Skin epidermis (tissue), 12 donors: ENCODE measurements around the gene LINC01488.

Experiments
- H3K27ac ChIP-seq, 21 experiments: fragments of 200-600 bp; sonication (generic) in 11 of 21; one replicate each; pipeline ENCODE4 v1.5.0; 2020; ENCODE audit warnings: mild to moderate bottlenecking in 3 of 21, inconsistent platforms in 2 of 21, moderate library complexity in 2 of 21
- H3K4me3 ChIP-seq, 7 experiments: fragments of 200-600 bp; sonication (generic) in 2 of 7; one replicate each; pipeline ENCODE4 v1.5.0; 2020; ENCODE audit warnings: inconsistent platforms in 2 of 7, mild to moderate bottlenecking in 2 of 7, moderate library complexity in 1 of 7

The LINC01488 gene

DNA sequence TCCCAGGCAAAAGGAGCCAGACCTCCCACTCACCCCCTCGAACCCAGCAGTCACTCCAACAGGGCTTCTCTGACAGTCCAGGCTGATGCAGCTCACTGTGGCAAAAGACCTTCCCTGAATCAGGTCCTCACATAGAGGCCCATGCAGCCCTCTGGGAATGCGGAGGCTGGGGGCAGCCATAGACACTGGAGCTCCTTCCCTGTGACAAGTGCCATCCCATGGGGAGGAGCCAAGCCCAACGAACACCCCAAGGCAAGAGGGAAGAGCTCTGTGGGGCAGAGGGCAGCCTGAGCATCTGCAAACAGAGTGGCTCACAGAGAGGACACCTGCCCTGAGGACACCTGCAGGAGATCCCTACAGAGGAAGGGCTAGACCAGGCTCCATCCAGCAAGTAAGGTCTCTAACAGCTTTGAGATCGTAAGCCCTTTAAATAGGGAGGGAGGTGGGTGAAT, at the start of gene LINC01488:
TSS of gene LINC01488 (plus strand) at position 271 of the 452 bp plus-strand sequence.
- H3K4me3 ChIP-seq, result no peak within 1 kb of the TSS
- peak within 1 kb of the TSS in 6 of 21 experiments; percentile 13 to 69 (median 26) for H3K27ac ChIP-seq

DNA sequence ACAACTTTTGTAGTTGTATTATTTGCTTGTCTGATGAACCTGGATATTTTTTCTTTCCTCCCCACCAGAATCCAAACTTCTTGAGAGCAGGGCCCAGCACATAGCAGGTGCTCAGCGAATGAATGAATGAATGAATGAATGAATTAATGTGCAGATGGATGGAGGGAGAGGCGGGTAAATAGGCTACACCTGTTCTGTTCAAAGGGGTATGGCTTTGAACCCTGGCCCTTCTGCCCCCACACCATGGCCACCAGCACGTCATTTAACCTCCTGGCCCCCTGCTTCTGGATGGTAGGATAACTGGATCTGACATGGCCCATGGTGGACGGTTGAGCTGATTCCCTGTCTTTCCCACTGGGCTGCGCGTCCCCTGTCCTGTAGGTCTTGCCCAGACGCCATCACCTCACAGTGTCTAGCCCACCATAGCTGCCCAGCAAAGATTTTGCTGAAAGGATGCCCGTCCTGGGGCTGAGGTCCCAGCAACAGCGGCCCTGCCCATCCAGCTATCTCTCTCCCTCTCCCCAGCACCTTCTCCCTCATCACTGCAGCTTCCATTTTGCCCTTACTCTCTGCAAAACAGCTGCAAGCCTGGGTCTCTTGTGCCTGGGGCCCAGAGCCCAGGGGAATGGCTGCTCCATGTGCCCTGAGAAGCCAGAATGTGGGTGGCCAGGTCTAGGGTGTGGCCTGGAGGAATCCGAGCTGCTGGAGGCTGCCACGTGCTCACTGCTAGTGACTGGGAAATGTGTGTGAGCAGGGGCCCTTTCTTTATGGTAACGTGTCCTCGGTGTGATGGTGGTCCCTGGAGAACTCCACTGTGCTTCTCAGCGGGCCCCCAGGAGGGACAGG, 49.3 kb upstream of the LINC01488 start:
- Histone ChIP-seq H3K4me3 (no peak overlapping the region), H3K27ac (no peak overlapping the region)

DNA sequence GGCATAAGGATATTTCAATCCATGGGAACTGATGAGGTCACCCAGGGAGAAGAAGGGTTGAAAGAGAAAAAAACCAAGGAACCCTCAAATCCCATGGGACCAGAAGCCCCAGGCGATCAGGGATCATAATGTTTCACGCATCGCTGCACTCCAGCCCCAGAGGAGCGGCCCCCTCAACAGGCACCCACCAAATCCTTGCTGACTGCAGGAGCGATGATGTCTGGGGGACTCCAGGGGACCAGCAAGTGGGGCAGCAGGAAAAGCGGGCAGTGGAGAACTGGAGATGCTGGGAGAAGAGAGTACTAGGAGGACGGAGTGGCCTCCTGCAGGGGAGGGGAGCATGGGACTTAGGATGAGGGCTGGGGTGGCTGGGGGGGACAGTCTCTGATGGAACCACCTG, 47.7 kb upstream of the LINC01488 start:
- Histone ChIP-seq H3K4me3 (no peak overlapping the region), H3K27ac (no peak overlapping the region)

DNA sequence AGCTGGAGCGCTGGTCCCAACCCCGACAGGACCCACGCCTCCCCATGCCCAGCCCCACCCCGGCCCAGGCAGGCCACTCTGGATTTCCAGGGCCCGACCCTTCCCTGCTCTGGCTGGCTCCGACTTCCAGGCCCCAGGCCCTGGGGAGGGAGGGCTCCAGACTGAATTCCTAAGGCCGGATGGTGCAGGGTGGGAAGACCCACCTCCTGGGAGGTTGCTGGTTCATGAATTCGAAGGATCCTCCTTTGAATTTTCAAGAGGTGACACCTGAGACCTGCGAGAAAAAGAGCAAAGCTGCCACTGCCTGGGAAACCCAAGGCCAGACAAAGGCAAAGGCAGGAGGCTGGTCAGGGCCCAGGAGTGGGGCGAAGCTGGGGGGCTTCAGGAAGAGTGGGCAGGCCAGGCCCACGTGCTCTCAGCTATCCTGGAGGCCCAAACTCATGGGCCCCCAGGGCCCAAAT, 47.0 kb upstream of the LINC01488 start:
- H3K4me3 ChIP-seq, result no peak overlapping the region
- H3K27ac ChIP-seq, result no peak overlapping the region

DNA sequence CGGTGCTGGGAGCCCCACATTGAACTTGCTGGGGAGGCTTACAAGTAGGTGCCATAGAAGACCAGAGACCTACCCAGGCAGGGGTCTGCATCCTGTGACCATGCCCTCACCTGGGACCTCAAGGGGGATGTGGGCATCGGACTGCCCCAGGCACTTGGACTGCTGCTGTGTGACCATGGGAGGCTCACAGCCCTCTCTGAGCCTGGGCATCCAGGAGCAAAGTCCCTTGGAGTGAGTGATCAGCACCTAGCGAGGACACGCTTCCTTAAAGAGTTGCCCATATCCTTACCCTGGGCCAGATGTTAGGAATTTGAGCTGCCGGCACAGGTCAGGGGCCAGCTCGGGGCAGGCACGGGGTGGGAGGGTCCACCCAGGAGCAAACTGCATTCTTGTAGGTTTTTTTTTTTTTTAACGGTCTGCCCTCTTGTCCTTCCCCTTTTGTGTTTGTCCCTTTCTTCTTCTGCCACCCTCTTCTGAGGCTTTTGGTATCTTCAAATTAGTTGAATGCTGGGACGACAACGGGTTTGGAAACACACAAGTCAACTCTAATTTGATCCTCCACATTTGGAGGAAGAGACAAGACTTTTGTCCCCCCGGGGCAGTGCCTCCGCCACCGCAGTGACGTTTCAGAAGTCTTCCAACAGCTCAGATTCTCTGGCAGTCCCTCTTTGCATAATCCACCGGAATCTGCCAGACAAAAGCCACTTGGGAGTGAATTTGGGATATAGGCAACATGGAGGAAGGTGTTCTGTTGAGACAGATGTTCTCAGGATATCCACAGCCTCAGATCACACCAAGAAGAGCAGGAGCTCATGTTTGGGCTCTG, 46.1 kb upstream of the LINC01488 start:
- Histone ChIP-seq H3K4me3 (no peak overlapping the region), H3K27ac (no peak overlapping the region)

DNA sequence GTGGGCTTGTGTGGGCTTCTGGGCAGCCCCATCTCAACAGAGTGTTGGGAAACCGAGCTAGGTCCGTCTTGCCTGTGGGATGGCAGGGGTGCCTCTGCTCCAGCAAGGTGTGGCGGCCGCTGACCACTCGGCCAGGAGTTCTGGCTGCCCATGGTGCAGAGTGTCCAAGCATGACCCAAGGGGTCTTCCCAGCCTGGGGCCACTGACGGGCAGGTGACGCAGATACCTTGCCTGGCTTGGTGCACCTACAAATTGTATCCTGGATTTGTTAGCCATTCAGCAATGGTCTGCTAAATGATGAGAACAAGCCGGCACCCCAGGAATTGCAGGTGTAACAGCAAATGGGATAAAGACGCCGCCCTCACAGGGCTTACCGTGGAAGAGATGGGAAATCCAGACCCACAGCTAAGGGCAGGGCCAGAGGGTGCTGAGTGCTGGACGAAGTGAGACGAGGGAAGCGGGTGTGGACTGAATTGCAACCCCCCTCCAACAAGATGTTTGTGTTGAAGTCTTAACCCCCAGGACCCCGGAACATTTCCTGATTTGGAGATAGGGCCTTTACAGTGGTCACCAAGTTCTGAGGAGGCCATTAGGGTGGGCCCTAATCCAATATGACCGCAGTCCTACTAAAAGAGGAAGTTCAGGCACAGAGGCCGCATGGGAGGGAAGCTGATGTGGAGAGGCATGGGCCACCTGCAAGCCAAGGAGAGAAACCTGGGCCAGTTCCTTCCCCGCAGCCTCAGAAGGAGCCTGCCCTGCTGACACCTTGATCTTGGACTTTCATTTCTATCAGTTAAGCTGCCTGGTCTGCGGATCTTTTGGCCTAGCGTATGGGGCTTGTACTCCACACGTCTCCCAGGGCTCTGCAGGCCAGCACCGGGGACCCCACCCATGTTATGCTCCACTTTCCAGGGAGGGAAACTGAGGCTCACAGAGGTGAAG, 45.2 kb upstream of the LINC01488 start:
- no peak overlapping the region for H3K4me3 ChIP-seq
- H3K27ac ChIP-seq, result no peak overlapping the region

DNA sequence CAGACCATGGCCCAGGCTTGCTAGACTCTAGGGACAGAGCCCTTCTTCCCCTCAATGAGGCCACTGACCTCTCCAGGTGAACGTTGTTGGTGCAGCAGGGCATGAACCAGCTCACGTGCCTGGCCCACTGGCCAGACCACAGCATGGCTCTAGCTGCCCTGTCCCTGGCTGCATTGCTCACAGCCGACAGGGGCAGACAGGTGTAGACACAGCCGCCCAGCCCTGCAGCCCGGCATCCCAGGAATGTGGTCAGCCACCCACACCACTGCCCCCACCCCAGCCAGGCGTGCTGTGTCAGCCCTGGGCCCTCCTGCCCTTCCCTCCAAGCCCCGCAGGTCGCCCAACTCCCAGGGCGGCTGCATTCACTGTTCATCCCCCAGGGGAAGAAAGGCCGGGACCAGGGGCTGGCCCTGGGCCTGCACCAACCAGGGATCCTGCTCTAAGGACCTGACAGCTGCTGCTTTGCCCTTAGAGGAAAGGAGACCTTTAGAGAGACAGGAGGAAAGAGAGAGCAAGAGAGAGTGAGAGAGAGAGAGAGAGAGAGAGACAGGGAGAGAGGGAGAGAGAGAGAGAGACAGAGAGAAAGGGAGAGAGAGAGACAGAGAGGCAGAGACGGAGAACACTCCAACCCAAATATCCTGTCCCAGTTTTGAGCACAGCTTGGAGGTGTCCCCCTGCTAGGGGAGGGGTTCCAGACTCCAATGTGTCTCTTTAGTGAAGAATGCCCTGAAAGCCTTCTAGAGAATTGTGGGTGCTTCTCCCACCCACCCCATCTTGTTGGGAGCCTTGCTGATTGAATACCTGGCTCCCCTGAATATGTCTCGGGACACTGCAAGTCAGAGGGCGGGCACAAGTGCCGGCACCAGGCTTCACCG, 44.2 kb upstream of the LINC01488 start:
- Histone ChIP-seq H3K27ac (no peak overlapping the region), H3K4me3 (no peak overlapping the region)

DNA sequence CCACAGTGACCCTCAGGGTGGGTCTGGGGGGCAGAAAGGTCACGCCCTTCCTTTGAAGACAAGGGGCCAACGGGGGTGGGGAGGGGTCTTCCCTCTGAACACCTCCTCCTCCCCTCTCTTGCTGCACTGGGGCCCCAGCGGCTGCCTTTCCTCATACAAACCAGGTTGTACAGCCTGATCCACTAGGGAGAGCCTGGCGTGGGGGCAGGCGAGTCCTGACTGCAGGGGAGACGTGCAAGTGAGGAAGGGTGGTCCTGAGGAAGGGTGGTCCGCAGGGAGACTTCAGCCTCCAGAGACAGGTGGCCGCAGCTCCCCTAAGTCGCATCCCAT, 43.6 kb upstream of the LINC01488 start:
- H3K27ac ChIP-seq, result no peak overlapping the region

DNA sequence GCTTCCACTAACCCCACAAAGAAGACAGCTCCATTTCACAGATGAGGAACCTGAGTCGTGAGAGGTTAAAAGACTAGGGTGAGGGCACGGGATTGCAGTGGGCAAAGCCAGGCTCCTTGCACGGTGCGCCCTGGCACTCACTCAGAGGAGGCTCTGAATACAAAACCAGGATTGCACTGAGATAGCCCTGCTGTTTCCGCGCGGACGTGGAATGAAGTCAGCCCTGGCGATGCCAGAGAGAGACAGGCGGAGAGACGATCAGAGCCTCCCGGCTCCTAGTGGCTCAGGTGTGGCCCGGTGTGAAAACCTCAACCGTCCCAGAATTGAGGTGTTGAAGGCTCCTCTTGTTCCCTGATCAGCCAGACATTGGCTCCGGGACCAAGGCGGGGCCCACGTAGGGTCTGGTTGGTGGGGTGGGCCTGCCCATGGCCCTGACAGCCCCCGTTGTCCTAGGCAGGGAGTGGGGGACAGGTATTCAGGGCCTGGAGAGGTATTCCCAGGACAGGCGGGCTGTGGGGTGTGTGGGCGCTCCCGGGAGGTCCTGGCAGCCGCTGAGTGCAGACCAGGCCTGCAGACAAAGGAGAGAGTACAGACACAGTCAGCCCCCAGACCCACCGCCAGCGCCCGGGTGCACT, 43.1 kb upstream of the LINC01488 start:
- no peak overlapping the region for H3K27ac ChIP-seq
- H3K4me3 ChIP-seq, result no peak overlapping the region

More for the DNA sequence above, 43.6 kb upstream of the LINC01488 start:
- no peak overlapping the region for H3K4me3 ChIP-seq

DNA sequence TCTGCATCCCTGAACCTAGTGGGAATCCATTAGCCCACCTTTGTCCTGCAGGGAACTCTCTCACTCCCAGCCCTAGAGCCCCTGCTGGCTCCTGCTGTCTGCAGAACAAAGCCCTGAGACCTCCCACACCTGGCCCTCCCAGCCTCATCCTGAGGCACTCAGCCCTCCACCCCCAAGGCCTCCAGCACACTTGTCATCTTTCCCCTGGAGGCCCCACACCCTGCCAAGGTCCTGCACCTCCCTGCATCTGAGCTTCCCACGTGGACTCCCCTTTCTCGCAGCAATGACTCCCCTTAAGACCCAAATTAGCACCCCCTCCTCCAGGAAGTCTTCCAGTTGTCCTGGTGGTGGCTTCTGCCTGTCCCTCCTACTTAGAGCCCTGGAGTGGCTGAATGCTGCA, 42.3 kb upstream of the LINC01488 start:
- no peak overlapping the region for H3K4me3 ChIP-seq
- no peak overlapping the region for H3K27ac ChIP-seq

DNA sequence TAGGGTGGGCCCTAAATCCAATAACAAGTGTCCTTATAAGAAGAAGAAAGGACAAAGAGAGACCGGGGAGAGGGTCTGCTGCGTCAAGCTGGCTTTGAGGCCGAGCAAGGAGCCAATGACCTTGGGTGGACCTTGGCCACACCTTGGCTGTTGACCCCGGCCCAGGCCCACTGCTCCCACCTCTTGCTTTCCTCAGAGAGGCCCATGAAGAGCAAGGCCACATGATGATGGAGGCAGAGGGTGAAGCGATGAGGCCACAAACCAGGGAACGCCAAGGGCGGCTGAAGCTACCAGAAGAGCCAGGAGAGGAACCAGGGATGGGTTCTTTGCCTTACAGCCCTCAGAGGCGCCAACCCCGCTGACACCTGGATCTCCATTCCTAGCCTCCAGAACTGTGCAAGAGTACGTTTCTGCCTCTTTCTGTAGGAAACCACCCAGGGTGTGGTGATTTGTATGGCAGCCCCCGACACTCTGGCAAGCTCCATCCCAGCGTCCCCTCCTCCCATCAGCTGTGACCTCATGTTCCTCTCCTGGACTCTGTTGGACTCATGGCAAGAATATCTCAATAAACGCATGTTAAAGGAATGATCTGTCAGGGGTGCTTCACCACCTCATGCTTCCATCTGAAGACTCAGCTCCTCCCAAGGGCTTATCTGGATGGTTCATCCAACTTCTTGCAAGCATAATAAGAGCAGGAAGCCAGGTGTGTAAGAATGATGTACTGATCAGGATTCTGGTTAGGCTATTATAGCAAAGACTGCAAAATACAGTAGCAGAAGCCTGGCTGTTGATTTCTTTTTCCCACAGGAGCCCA, 41.6 kb upstream of the LINC01488 start:
- Histone ChIP-seq H3K4me3 (no peak overlapping the region), H3K27ac (no peak overlapping the region)

DNA sequence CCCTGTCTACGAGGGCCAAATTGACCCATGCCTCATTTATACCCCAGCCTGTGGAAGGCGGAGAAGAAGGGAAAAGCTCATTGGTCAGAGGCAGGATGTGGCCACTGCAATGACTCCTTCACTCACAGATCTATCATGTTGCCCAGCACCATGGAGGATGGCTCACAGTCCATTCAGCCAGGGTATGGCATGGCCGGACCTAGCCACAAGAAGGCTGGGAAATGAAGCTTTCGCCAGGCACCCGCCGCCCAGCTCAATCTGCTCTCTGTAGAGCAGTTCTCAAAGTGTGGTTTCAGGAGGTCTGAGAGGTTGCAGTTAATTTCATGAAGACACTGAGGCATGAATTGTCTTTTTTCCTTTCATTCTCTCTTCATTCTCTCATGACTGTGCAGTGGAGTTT, 40.6 kb upstream of the LINC01488 start:
- H3K27ac ChIP-seq, result no peak overlapping the region
- no peak overlapping the region for H3K4me3 ChIP-seq

DNA sequence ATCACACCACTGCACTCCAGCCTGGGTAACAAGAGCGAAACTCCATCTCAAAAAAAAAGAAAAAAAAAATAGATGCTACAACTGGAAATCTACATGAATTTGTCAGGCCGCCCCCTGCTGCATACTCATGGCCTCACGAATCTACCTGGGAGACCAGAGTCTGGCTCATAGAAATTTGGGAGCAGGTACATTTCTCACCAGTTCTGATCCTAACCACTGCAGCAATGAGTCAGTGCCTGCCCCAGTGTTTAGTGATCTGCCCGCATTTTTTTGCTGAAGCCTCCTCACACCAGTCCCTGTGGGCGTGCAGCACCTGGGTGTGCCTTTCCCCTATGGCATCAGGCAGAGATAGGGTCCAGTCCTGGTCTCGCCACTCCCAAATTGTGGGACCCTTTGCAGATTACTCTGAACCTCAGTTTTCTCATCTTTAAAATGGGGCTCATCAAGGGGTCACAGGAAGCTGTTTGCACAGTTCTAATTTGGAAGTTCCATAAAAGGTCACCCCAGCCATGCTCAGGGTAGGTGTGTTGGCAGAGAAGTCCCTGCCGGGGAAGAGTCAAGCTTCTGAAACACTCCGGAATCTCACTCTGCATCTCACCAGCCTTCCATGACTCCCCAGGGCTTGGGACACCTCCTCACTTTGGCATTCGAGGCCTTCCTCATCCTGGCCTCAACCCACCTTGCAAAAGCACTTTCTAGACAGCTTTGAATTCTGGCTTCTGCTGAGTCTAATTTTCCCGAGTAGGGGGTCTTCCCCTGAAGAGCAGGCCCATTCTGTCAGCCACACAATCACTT, 39.3 kb upstream of the LINC01488 start:
- Histone ChIP-seq H3K4me3 (no peak overlapping the region), H3K27ac (peak overlapping the region in 11 of 21 experiments; percentile 58 to 90 (median 81))

DNA sequence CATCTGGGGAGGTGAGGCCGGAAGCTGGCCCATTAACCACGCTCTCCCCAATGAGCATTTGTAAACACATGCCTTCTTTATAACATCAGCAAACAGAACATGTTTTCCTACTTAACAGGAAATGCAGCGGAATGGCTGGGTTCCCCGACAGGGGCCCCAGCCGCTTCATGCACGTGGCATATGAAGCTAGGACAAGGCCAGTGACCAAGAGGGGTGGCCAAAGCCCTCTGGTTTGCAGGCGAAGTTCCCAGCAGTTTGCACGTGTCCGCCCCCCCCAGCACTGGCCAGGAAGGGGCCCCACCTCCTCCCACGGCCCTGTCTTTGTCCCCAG, 38.7 kb upstream of the LINC01488 start:
- Histone ChIP-seq H3K4me3 (no peak overlapping the region), H3K27ac (peak overlapping the region in 17 of 21 experiments; percentile 21 to 90 (median 78))

DNA sequence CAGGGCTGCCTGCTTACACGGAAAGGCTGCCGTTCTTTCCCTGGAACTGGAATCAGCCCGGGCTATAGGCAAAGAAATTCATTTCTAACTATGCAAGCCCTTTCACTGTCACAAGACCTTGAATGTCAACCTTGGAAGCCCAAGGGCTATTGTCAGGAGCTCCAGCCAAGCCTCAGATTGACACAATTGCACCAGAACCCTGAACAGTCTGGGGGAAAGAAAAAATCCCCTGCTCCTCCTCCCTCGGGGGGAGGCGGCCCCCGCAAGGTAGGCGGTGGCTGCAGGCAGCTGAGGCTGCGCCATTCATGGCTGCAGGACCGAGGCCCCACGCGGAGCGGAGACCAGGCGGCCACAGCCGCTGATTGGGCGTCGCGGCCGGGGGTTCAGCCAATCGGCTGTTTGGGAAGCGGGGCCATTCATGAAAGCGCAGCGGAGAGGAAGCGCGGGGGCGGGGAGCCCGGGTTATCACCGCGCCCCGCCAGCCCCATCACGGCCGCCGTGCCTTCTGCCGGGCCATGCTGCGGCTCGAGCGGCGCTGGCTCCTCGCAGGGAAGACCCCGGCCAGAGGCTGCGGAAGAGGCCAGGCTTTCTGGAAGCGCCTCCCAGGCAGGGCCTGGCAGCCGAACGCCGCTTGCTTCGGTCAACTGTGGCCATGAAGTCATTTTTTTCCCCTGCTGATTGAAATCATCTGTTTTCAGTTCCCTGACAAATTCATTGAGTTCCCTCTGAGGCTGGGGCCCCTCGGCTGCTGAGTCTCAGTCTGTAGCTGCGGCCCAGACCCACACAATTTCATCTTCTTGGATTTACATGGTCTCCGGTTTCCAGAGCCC, 38.1 kb upstream of the LINC01488 start:
- Histone ChIP-seq H3K4me3 (peak overlapping the region; percentile 9 to 34 (median 23)), H3K27ac (peak overlapping the region in 20 of 21 experiments; percentile 40 to 90 (median 78))

DNA sequence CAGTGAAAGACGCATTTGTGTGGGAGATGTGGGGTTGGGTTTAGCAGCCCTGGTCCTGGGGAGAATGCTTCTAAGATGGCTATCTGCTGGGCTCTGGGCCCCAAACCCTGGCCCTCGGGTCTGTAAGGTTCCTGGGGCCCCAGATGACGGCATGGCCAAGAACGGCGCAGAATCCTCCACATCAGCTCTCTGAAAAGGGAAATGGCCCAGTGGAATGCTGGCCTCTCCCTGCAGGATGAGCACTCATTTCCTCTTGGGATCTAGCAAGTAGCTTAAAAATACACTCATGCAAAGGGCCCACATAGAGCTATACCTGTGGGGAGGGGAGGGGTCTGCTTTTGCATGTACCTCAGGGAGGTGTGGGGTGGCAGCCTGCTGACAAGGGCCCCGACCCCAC, 37.5 kb upstream of the LINC01488 start:
- Histone ChIP-seq H3K27ac (peak overlapping the region in 20 of 21 experiments; percentile 40 to 90 (median 78)), H3K4me3 (peak overlapping the region in 4 of 7 experiments; percentile 23 to 34 (median 26))
